Natural killer cell (primary cell): ENCODE data around the gene RNU5D-1. TPM values are rescaled to one million over a fixed set of nuclear protein-coding genes. Genes with fewer than 3 reads are reported as not detected.
"Not testable (repeated sequence)": the region's sequence is repeated elsewhere in the genome, so short reads cannot be mapped to it uniquely, and the experiment has no call there.

Experiments used
- ATAC-seq, 3 donors: fragments of 150-1000 bp in 2 of 3; fragments of 200-7000 bp in 1 of 3; cut with Tn5 transposase; 1 replicate in 1 of 3; 2 replicates in 2 of 3; pipeline ENCODE4 v1.10.0; 2021; ENCODE audit warnings: mild to moderate bottlenecking in 2 of 3, moderate library complexity in 2 of 3
- DNase-seq, 2 donors: peaks; one replicate each; pipeline versions ENCODE4 v3.0.0 to v3.0.0-alpha.2; 2013 to 2021; ENCODE audit warnings: mixed read lengths in 1 of 2
- H3K27ac ChIP-seq: one replicate; pipeline ENCODE4 v1.5.1; 2013; ENCODE audit warnings: mild to moderate bottlenecking, low read length
- H3K27me3 ChIP-seq: one replicate; pipeline ENCODE4 v1.6.1; 2013; ENCODE audit warnings: low read length; ENCODE audit not compliant: control insufficient read depth, insufficient read depth
- H3K36me3 ChIP-seq: one replicate; pipeline ENCODE4 v1.6.1; 2013; ENCODE audit warnings: low read length; ENCODE audit not compliant: control insufficient read depth, insufficient read depth
- H3K4me1 ChIP-seq: one replicate; pipeline ENCODE4 v1.6.1; 2013; ENCODE audit warnings: low read length; ENCODE audit not compliant: control insufficient read depth, insufficient read depth
- H3K4me3 ChIP-seq: one replicate; pipeline ENCODE4 v1.5.1; 2013; ENCODE audit warnings: low read length
- H3K9me3 ChIP-seq: one replicate; pipeline ENCODE4 v1.6.1; 2013; ENCODE audit warnings: low read length; ENCODE audit not compliant: control insufficient read depth, insufficient read depth
- H3K27ac Mint-ChIP-seq, 2 donors: one replicate each; pipeline ENCODE4 v1.8.0; 2022; ENCODE audit warnings: mild to moderate bottlenecking in 2 of 2, mixed read lengths in 2 of 2, moderate library complexity in 1 of 2
- H3K27me3 Mint-ChIP-seq, 2 donors: one replicate each; pipeline ENCODE4 v1.8.0; 2022; ENCODE audit warnings: low read depth in 2 of 2, mixed read lengths in 2 of 2
- H3K36me3 Mint-ChIP-seq: one replicate; pipeline ENCODE4 v1.8.0; 2022; ENCODE audit warnings: mixed read lengths
- H3K4me1 Mint-ChIP-seq, 2 donors: one replicate each; pipeline ENCODE4 v1.8.0; 2022; ENCODE audit warnings: mixed read lengths in 2 of 2
- H3K4me3 Mint-ChIP-seq: one replicate; pipeline ENCODE4 v1.8.0; 2022; ENCODE audit warnings: mild to moderate bottlenecking, moderate library complexity, mixed read lengths
- H3K9me3 Mint-ChIP-seq, 2 donors: one replicate each; pipeline ENCODE4 v1.8.0; 2022; ENCODE audit warnings: mixed read lengths in 2 of 2
- CTCF ChIP-seq: fragments of 200-600 bp; IDR thresholded peaks from one replicate; pipeline ENCODE4 v1.8.0; 2022; ENCODE audit warnings: antibody characterized with exemption
- WGBS: methylation state at CpG from one replicate; pipeline ENCODE4 v1.1.7; 2013; ENCODE audit warnings: missing lambda C conversion rate; ENCODE audit not compliant: insufficient coverage; 5-methylcytosine and 5-hydroxymethylcytosine counted together
- intact Hi-C: fragments of 100-400 bp; cut with micrococcal nuclease; formaldehyde crosslinking; loops from one replicate; pipeline ENCODE4 v1.14.2; 2022
- total RNA-seq, 4 donors: library from RNA; stranded (reverse); fragments of 120-200 nt in 1 of 4; gene quantifications; one replicate each; pipeline versions ENCODE4 v1.2.3 to v1.2.4, GENCODE V29; 2013 to 2022

The RNU5D-1 gene
- total RNA-seq, 3 donors from 2014 or later (not counting 1 experiment from before 2014, with no cell fraction given): not detected

GRCh38 chr1:44740179-44740617 is 9.2 kb upstream of the RNU5D-1 start:
- peak overlapping the region; percentile 9 for H3K27ac ChIP-seq
- H3K36me3 ChIP-seq: no peaks in the 10 kb centered on the region
- H3K4me3 ChIP-seq: peak overlapping the region; percentile 60
- Mint-ChIP-seq H3K4me1 (peaks cover 12 to 18% of the 10 kb centered on the region in 2 donors), H3K27me3 (no peaks in the 10 kb centered on the region), H3K4me3 (peak overlapping the region; percentile 91), H3K9me3 (no peaks in the 10 kb centered on the region), H3K36me3 (no peaks in the 10 kb centered on the region), H3K27ac (peak overlapping the region; percentile 90 to 94)
- no peak for TF ChIP-seq CTCF
- H3K9me3 ChIP-seq: no peaks in the 10 kb centered on the region
- 3% methylated on average over 14 of the region's 14 CpGs for WGBS
- ATAC-seq: no peak
- H3K4me1 ChIP-seq: peaks cover 7% of the 10 kb centered on the region
- DNase-seq: no peak
- H3K27me3 ChIP-seq: no peaks in the 10 kb centered on the region
- intact Hi-C loops: no loop called here

GRCh38 chr1:44739307-44740178 is 8.6 kb upstream of the RNU5D-1 start, which contains the start of gene KIF2C:
Gene KIF2C (plus strand): TSS chr1:44739837. CDS start chr1:44739933, 96 bp downstream.
- Mint-ChIP-seq H3K36me3 (no peaks in the 10 kb centered on the region), H3K9me3 (no peaks in the 10 kb centered on the region), H3K27me3 (no peaks in the 10 kb centered on the region), H3K27ac (peak within 1 kb of the TSS; percentile 90 to 94), H3K4me1 (peaks cover 12 to 18% of the 10 kb centered on the region in 2 donors), H3K4me3 (peak within 1 kb of the TSS; percentile 91)
- Histone ChIP-seq H3K27ac (peak within 1 kb of the TSS; percentile 81), H3K4me1 (peaks cover 7% of the 10 kb centered on the region), H3K9me3 (no peaks in the 10 kb centered on the region), H3K36me3 (no peaks in the 10 kb centered on the region), H3K27me3 (no peaks in the 10 kb centered on the region), H3K4me3 (peak within 1 kb of the TSS; percentile 60)
- peak; percentile 95 to 99 for DNase-seq
- ATAC-seq: peak; percentile 100
- under 1% methylated on average over 57 of the region's 57 CpGs for WGBS
- no peak for TF ChIP-seq CTCF
- intact Hi-C loops: loop anchor here (1.0 to 10.0 kb wide), 3 partner anchors 8 to 845 kb away; partner anchors contain the start of genes NASP, RNU5D-1 and RPS8

GRCh38 chr1:44738953-44739306 is 8.0 kb upstream of the RNU5D-1 start:
- H3K27me3 ChIP-seq, H3K36me3 Mint-ChIP-seq, H3K27me3 Mint-ChIP-seq, ATAC-seq, H3K9me3 Mint-ChIP-seq, H3K4me1 ChIP-seq, H3K36me3 ChIP-seq, H3K9me3 ChIP-seq, DNase-seq: not testable (repeated sequence)
- peak overlapping the region; percentile 91 for H3K4me3 Mint-ChIP-seq
- peak overlapping the region; percentile 90 to 94 for H3K27ac Mint-ChIP-seq
- intact Hi-C loops: loop anchor here (1.0 to 10.0 kb wide), 3 partner anchors 8 to 846 kb away; partner anchors contain the start of genes NASP, RNU5D-1 and RPS8
- Histone ChIP-seq H3K4me3 (peak overlapping the region; percentile 60), H3K27ac (peak overlapping the region; percentile 81)
- H3K4me1 Mint-ChIP-seq: peaks cover 12 to 18% of the 10 kb centered on the region in 2 donors
- no CpG with 5 or more reads among the region's 1 CpG for WGBS

GRCh38 chr1:44735992-44736391 is 5.0 kb upstream of the RNU5D-1 start:
- peaks cover 11% of the 10 kb centered on the region for H3K4me1 ChIP-seq
- Mint-ChIP-seq H3K9me3 (no peaks in the 10 kb centered on the region), H3K27ac (no peak overlapping the region), H3K36me3 (no peaks in the 10 kb centered on the region), H3K4me3 (no peak overlapping the region), H3K4me1 (peaks cover 15 to 20% of the 10 kb centered on the region in 2 donors), H3K27me3 (no peaks in the 10 kb centered on the region)
- no peak for ATAC-seq
- intact Hi-C loops: loop anchor here (10.0 kb wide), 1 partner anchor 849 kb away; the partner anchor contains the start of gene NASP
- no peak for DNase-seq
- no peak for TF ChIP-seq CTCF
- 100% methylated on average over 1 of the region's 1 CpG for WGBS
- no peaks in the 10 kb centered on the region for H3K36me3 ChIP-seq
- H3K27ac ChIP-seq: no peak overlapping the region
- H3K27me3 ChIP-seq: no peaks in the 10 kb centered on the region
- H3K4me3 ChIP-seq: no peak overlapping the region
- H3K9me3 ChIP-seq: no peaks in the 10 kb centered on the region
